Measurements from ENCODE around the gene CHST6.

- TF ChIP-seq CTCF (conservative IDR thresholded peaks at IDR 0.05 in 1 of 2, IDR thresholded peaks at IDR 0.05 in 1 of 2; ENCODE audit: low read depth in 1 of 2, low read length in 2 of 2) = no peak
- TF ChIP-seq EZH2 (IDR thresholded peaks at IDR 0.05; ENCODE audit: low read length, missing control alignments) = no peak
Observed at GRCh38 chr16:75534560-75535205, 39.4 kb upstream of the CHST6 start.

All from fibroblast of lung (primary cell).